Immature natural killer cell (primary cell): Measurements from ENCODE around the gene S100A4. TPM values are rescaled to one million over a fixed set of nuclear protein-coding genes. Genes with fewer than 3 reads are reported as not detected.

Source experiments
- DNase-seq, 3 donors: peaks; one replicate each; pipeline ENCODE4 v3.0.0; 2022; ENCODE audit warnings: mixed read lengths in 1 of 3
- H3K27ac Mint-ChIP-seq, 6 donors: one replicate each; pipeline ENCODE4 v1.8.0; 2020; ENCODE audit warnings: mixed read lengths in 6 of 6, mild to moderate bottlenecking in 5 of 6, inconsistent platforms in 4 of 6, moderate library complexity in 3 of 6
- H3K27me3 Mint-ChIP-seq, 3 donors: one replicate each; pipeline ENCODE4 v1.8.0; 2020 to 2021; ENCODE audit warnings: low read depth in 3 of 3, mild to moderate bottlenecking in 3 of 3, mixed read lengths in 3 of 3, moderate library complexity in 3 of 3, inconsistent platforms in 1 of 3
- H3K36me3 Mint-ChIP-seq, 3 donors: one replicate each; pipeline ENCODE4 v1.8.0; 2020; ENCODE audit warnings: mixed read lengths in 3 of 3, inconsistent platforms in 2 of 3, mild to moderate bottlenecking in 2 of 3
- H3K4me1 Mint-ChIP-seq, 2 donors: one replicate each; pipeline ENCODE4 v1.8.0; 2020; ENCODE audit warnings: inconsistent platforms in 2 of 2, mild to moderate bottlenecking in 2 of 2, mixed read lengths in 2 of 2, moderate library complexity in 1 of 2
- H3K4me3 Mint-ChIP-seq, 5 donors: one replicate each; pipeline ENCODE4 v1.8.0; 2020; ENCODE audit warnings: mild to moderate bottlenecking in 5 of 5, mixed read lengths in 5 of 5, inconsistent platforms in 3 of 5, moderate library complexity in 3 of 5
- H3K9me3 Mint-ChIP-seq, 6 donors: one replicate each; pipeline ENCODE4 v1.8.0; 2020; ENCODE audit warnings: mild to moderate bottlenecking in 6 of 6, mixed read lengths in 6 of 6, inconsistent platforms in 4 of 6, moderate library complexity in 3 of 6
- polyA plus RNA-seq, 3 donors: library from polyadenylated mRNA; unstranded; fragments of 300-500 nt; fragmentation: Illumina TruSeq; gene quantifications; one replicate each; pipeline ENCODE4 v1.2.3, GENCODE V29; 2021

The S100A4 gene
- polyA plus RNA-seq, 3 donors from 2014 or later = 1,846 to 2,303 (median 2,006) TPM

GRCh38 chr1:153539395-153540093 is 6.1 kb downstream of the S100A4 start:
- Mint-ChIP-seq H3K27ac (peak overlapping the region; percentile 82 to 98 (median 90)), H3K4me1 (peaks cover 73 to 78% of the 10 kb centered on the region in 2 donors), H3K27me3 (peaks cover 10 to 12% (median 12%) of the 10 kb centered on the region in 3 donors), H3K36me3 (peaks cover 7 to 22% (median 9%) of the 10 kb centered on the region in 3 donors), H3K9me3 (no peaks in the 10 kb centered on the region), H3K4me3 (peak overlapping the region in 4 of 5 donors; percentile 8 to 68 (median 26))
- DNase-seq = no peak

- no peaks in the 10 kb centered on the region for H3K9me3 Mint-ChIP-seq
- peak overlapping the region; percentile 65 to 98 (median 96) for H3K27ac Mint-ChIP-seq
- peaks cover 2 to 15% (median 10%) of the 10 kb centered on the region in 3 donors for H3K36me3 Mint-ChIP-seq
- peak overlapping the region in 1 of 5 donors; percentile 25 for H3K4me3 Mint-ChIP-seq
- DNase-seq = no peak
- H3K4me1 Mint-ChIP-seq = peaks cover 73 to 78% of the 10 kb centered on the region in 2 donors
- H3K27me3 Mint-ChIP-seq = peaks cover 10 to 16% (median 12%) of the 10 kb centered on the region in 3 donors
These were observed 7.2 kb downstream of the S100A4 start for GRCh38 chr1:153538315-153538821.

GRCh38 chr1:153537376-153537730 is 8.3 kb downstream of the S100A4 start:
- peaks cover 12 to 21% (median 12%) of the 10 kb centered on the region in 3 donors for H3K27me3 Mint-ChIP-seq
- H3K9me3 Mint-ChIP-seq = no peaks in the 10 kb centered on the region
- peaks cover 0 to 8% (median 8%) of the 10 kb centered on the region in 3 donors for H3K36me3 Mint-ChIP-seq
- H3K27ac Mint-ChIP-seq = peak overlapping the region; percentile 87 to 98 (median 96)
- H3K4me1 Mint-ChIP-seq = peaks cover 74 to 78% of the 10 kb centered on the region in 2 donors
- peak overlapping the region in 1 of 5 donors; percentile 11 for H3K4me3 Mint-ChIP-seq
- no peak for DNase-seq

GRCh38 chr1:153536671-153537375 is 8.8 kb downstream of the S100A4 start:
- H3K4me3 Mint-ChIP-seq = peak overlapping the region; percentile 83 to 96 (median 90)
- DNase-seq = no peak
- H3K27ac Mint-ChIP-seq = peak overlapping the region; percentile 87 to 98 (median 96)
- H3K9me3 Mint-ChIP-seq = no peaks in the 10 kb centered on the region
- H3K27me3 Mint-ChIP-seq = peaks cover 12 to 21% (median 12%) of the 10 kb centered on the region in 3 donors
- peaks cover 0 to 8% (median 8%) of the 10 kb centered on the region in 3 donors for H3K36me3 Mint-ChIP-seq
- peaks cover 76 to 79% of the 10 kb centered on the region in 2 donors for H3K4me1 Mint-ChIP-seq

- no peaks in the 10 kb centered on the region for H3K9me3 Mint-ChIP-seq
- peak; percentile 96 to 97 (median 97) for DNase-seq
- H3K36me3 Mint-ChIP-seq = peaks cover 0 to 8% (median 8%) of the 10 kb centered on the region in 3 donors
- peaks cover 76 to 79% of the 10 kb centered on the region in 2 donors for H3K4me1 Mint-ChIP-seq
- peak overlapping the region; percentile 83 to 96 (median 90) for H3K4me3 Mint-ChIP-seq
- H3K27me3 Mint-ChIP-seq = peaks cover 11 to 21% (median 12%) of the 10 kb centered on the region in 3 donors
- peak overlapping the region; percentile 87 to 99 (median 98) for H3K27ac Mint-ChIP-seq
These were observed 9.5 kb downstream of the S100A4 start for GRCh38 chr1:153536012-153536670.

GRCh38 chr1:153535242-153536011 is 10.2 kb downstream of the S100A4 start, which contains the start of gene S100A6:
TSS of gene S100A6 (minus strand) at chr1:153535991. CDS start at chr1:153535339, 652 bp downstream.
- DNase-seq = peak; percentile 29 to 53 (median 32)
- Mint-ChIP-seq H3K4me3 (peak within 1 kb of the TSS; percentile 83 to 97 (median 90)), H3K27me3 (peaks cover 12 to 21% (median 13%) of the 10 kb centered on the region in 3 donors), H3K36me3 (peaks cover 0 to 8% (median 8%) of the 10 kb centered on the region in 3 donors), H3K9me3 (no peaks in the 10 kb centered on the region), H3K27ac (peak within 1 kb of the TSS; percentile 96 to 99 (median 98)), H3K4me1 (peaks cover 75 to 77% of the 10 kb centered on the region in 2 donors)

GRCh38 chr1:153534925-153535241 is 10.7 kb downstream of the S100A4 start:
- peak overlapping the region; percentile 83 to 97 (median 90) for H3K4me3 Mint-ChIP-seq
- peaks cover 13 to 21% (median 14%) of the 10 kb centered on the region in 3 donors for H3K27me3 Mint-ChIP-seq
- H3K9me3 Mint-ChIP-seq = no peaks in the 10 kb centered on the region
- peak overlapping the region; percentile 96 to 99 (median 98) for H3K27ac Mint-ChIP-seq
- peaks cover 0 to 8% (median 8%) of the 10 kb centered on the region in 3 donors for H3K36me3 Mint-ChIP-seq
- no peak for DNase-seq
- peaks cover 69 to 72% of the 10 kb centered on the region in 2 donors for H3K4me1 Mint-ChIP-seq

- Mint-ChIP-seq H3K27me3 (peaks cover 13 to 21% (median 14%) of the 10 kb centered on the region in 3 donors), H3K27ac (peak overlapping the region; percentile 96 to 99 (median 98)), H3K9me3 (no peaks in the 10 kb centered on the region), H3K4me1 (peaks cover 64 to 67% of the 10 kb centered on the region in 2 donors), H3K36me3 (peaks cover 0 to 8% (median 8%) of the 10 kb centered on the region in 3 donors), H3K4me3 (peak overlapping the region; percentile 83 to 97 (median 90))
- peak in 1 of 3 donors; percentile 24 for DNase-seq
These were observed 11.2 kb downstream of the S100A4 start for GRCh38 chr1:153534226-153534924.

- H3K4me1 Mint-ChIP-seq = peaks cover 62 to 66% of the 10 kb centered on the region in 2 donors
- DNase-seq = no peak
These were observed 11.9 kb downstream of the S100A4 start for GRCh38 chr1:153533689-153534201.

GRCh38 chr1:153532769-153533599 is 12.6 kb downstream of the S100A4 start:
- Mint-ChIP-seq H3K9me3 (no peaks in the 10 kb centered on the region), H3K4me1 (peaks cover 62 to 65% of the 10 kb centered on the region in 2 donors), H3K4me3 (peak overlapping the region; percentile 83 to 97 (median 90)), H3K36me3 (peaks cover 0 to 8% (median 8%) of the 10 kb centered on the region in 3 donors), H3K27me3 (peaks cover 14 to 21% (median 14%) of the 10 kb centered on the region in 3 donors), H3K27ac (peak overlapping the region; percentile 96 to 99 (median 98))
- DNase-seq = peak; percentile 73 to 76 (median 75)

More at GRCh38 chr1:153533689-153534201, 11.9 kb downstream of the S100A4 start:
- Mint-ChIP-seq H3K27ac (peak overlapping the region; percentile 96 to 99 (median 98)), H3K36me3 (peaks cover 0 to 8% (median 8%) of the 10 kb centered on the region in 3 donors), H3K9me3 (no peaks in the 10 kb centered on the region), H3K4me3 (peak overlapping the region; percentile 83 to 97 (median 90)), H3K27me3 (peaks cover 14 to 21% (median 14%) of the 10 kb centered on the region in 3 donors)

GRCh38 chr1:153532181-153532580 is 13.4 kb downstream of the S100A4 start:
- Mint-ChIP-seq H3K27me3 (peaks cover 14 to 21% (median 14%) of the 10 kb centered on the region in 3 donors), H3K27ac (peak overlapping the region; percentile 88 to 99 (median 98)), H3K36me3 (peaks cover 0 to 8% (median 8%) of the 10 kb centered on the region in 3 donors), H3K4me3 (peak overlapping the region; percentile 38 to 93 (median 83)), H3K9me3 (no peaks in the 10 kb centered on the region), H3K4me1 (peaks cover 60 to 62% of the 10 kb centered on the region in 2 donors)
- peak; percentile 49 to 69 (median 50) for DNase-seq
